CD4-positive, alpha-beta T cell treated with Interferon gamma for 1 hour (primary cell): ENCODE results near the gene SMYD3.

Experiments used
- DNase-seq: peaks from one replicate; pipeline ENCODE4 v3.0.0-alpha.2; 2020

SMYD3 gene

GRCh38 chr1:245877976-245878375, 629.1 kb downstream of the SMYD3 start:
- DNase-seq: no peak

GRCh38 chr1:245876586-245876985, 630.5 kb downstream of the SMYD3 start:
- DNase-seq: no peak

- no peak for DNase-seq
Measured at GRCh38 chr1:245875581-245876261, 631.4 kb downstream of the SMYD3 start.

GRCh38 chr1:245874942-245875580, 632.0 kb downstream of the SMYD3 start:
- no peak for DNase-seq

- DNase-seq: no peak
Measured at GRCh38 chr1:245873883-245874671, 633.0 kb downstream of the SMYD3 start.

- DNase-seq: no peak
Measured at GRCh38 chr1:245873068-245873467, 634.0 kb downstream of the SMYD3 start.

- no peak for DNase-seq
Measured at GRCh38 chr1:245872475-245872874, 634.6 kb downstream of the SMYD3 start.

GRCh38 chr1:245871915-245872314, 635.2 kb downstream of the SMYD3 start:
- no peak for DNase-seq

- no peak for DNase-seq
Measured at GRCh38 chr1:245871191-245871590, 635.9 kb downstream of the SMYD3 start.

GRCh38 chr1:245870698-245871097, 636.4 kb downstream of the SMYD3 start:
- no peak for DNase-seq

GRCh38 chr1:245869847-245870246, 637.2 kb downstream of the SMYD3 start:
- DNase-seq: no peak

GRCh38 chr1:245867738-245868137, 639.3 kb downstream of the SMYD3 start:
- DNase-seq: no peak

- DNase-seq: no peak
Measured at GRCh38 chr1:245864872-245865271, 642.2 kb downstream of the SMYD3 start.

- DNase-seq: no peak
Measured at GRCh38 chr1:245863566-245864184, 643.4 kb downstream of the SMYD3 start.

GRCh38 chr1:245862812-245863540, 644.1 kb downstream of the SMYD3 start:
- DNase-seq: no peak

- DNase-seq: no peak
Measured at GRCh38 chr1:245860657-245861544, 646.2 kb downstream of the SMYD3 start.

GRCh38 chr1:245859493-245860114, 647.5 kb downstream of the SMYD3 start:
- DNase-seq: no peak

GRCh38 chr1:245858722-245859492, 648.2 kb downstream of the SMYD3 start:
- no peak for DNase-seq

GRCh38 chr1:245858022-245858721, 648.9 kb downstream of the SMYD3 start:
- no peak for DNase-seq
